BLaER1 (cell line): ENCODE results near the gene SCMH1.
"Not testable (repeated sequence)": the region's sequence is repeated elsewhere in the genome, so short reads cannot be mapped to it uniquely, and the experiment has no call there.

Experiments
- H3K27ac ChIP-seq: shearing (Covaris generic); formaldehyde crosslinking; 2 replicates; pipeline ENCODE4 v1.8.1; 2022
- H3K27me3 ChIP-seq: shearing (Covaris generic); formaldehyde crosslinking; 2 replicates; pipeline ENCODE4 v1.8.1; 2022
- H3K36me3 ChIP-seq: shearing (Covaris generic); formaldehyde crosslinking; 2 replicates; pipeline ENCODE4 v1.8.1; 2022
- H3K4me1 ChIP-seq: shearing (Covaris generic); formaldehyde crosslinking; 2 replicates; pipeline ENCODE4 v1.8.1; 2022
- H3K4me2 ChIP-seq: shearing (Covaris generic); formaldehyde crosslinking; 2 replicates; pipeline ENCODE4 v1.8.1; 2022
- H3K4me3 ChIP-seq: shearing (Covaris generic); formaldehyde crosslinking; 2 replicates; pipeline ENCODE4 v1.8.1; 2022
- H3K9ac ChIP-seq: shearing (Covaris generic); formaldehyde crosslinking; 2 replicates; pipeline ENCODE4 v1.8.1; 2022
- H3K9me3 ChIP-seq: shearing (Covaris generic); formaldehyde crosslinking; 2 replicates; pipeline ENCODE4 v1.8.1; 2022
- H4K20me1 ChIP-seq: shearing (Covaris generic); formaldehyde crosslinking; 2 replicates; pipeline ENCODE4 v1.8.1; 2022
- Cebpa-rat ChIP-seq: shearing (Covaris generic); IDR thresholded peaks from 2 replicates; pipeline ENCODE4 v1.8.1; 2022

Gene SCMH1

GRCh38 chr1:41278076-41278475, 36.0 kb upstream of the SCMH1 start:
- peaks cover 21% of the 10 kb centered on the region for H3K4me1 ChIP-seq
- no peak overlapping the region for H3K27ac ChIP-seq
- H3K9me3 ChIP-seq = no peaks in the 10 kb centered on the region
- H3K9ac ChIP-seq = no peak overlapping the region
- H3K27me3 ChIP-seq = no peaks in the 10 kb centered on the region
- no peak for TF ChIP-seq Cebpa-rat
- no peaks in the 10 kb centered on the region for H3K36me3 ChIP-seq
- H3K4me2 ChIP-seq = peak overlapping the region; percentile 51; the same call in 1 of the 2 replicates
- H4K20me1 ChIP-seq = no peaks in the 10 kb centered on the region
- no peak overlapping the region for H3K4me3 ChIP-seq

DNA sequence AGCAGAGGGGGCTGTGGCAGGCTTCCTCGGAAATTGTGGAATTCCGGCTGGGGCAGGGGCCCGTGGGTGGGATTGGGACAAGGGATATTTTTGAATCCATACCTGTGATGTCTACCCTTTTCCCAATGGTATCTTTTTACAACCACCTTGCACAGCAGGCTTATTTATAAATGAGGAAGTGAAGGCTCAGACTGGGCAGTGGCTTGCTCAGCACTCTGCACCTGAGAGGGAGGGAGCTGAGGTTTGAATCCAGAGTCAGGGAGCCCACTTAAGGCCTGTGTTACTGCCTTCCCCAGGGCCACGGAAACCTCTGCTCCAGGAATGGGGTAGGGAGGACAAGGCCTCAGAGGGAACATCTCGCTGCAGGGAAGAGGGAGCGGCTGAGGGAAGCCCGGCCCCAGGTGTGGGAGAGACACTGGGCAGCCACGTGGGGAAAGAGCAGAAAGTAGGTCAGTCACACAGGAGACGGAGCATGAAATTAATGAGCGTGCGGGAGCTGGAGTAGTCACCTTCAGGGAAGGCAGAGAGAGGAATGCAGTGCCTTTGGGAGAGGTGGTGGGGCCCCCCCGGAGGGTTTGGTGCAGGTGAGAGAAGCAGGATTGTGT, 35.4 kb upstream of the SCMH1 start:
- H3K9me3 ChIP-seq = no peaks in the 10 kb centered on the region
- no peaks in the 10 kb centered on the region for H3K36me3 ChIP-seq
- H3K27me3 ChIP-seq = no peaks in the 10 kb centered on the region
- H3K27ac ChIP-seq = 0 out of 2 replicates have a peak overlapping the region, but pooled peaks have one; percentile 3
- peaks cover 15% of the 10 kb centered on the region for H3K4me1 ChIP-seq
- peak overlapping the region; percentile 51; the same call in 1 of the 2 replicates for H3K4me2 ChIP-seq
- no peak overlapping the region for H3K4me3 ChIP-seq
- no peaks in the 10 kb centered on the region for H4K20me1 ChIP-seq
- no peak overlapping the region for H3K9ac ChIP-seq
- no peak for TF ChIP-seq Cebpa-rat

DNA sequence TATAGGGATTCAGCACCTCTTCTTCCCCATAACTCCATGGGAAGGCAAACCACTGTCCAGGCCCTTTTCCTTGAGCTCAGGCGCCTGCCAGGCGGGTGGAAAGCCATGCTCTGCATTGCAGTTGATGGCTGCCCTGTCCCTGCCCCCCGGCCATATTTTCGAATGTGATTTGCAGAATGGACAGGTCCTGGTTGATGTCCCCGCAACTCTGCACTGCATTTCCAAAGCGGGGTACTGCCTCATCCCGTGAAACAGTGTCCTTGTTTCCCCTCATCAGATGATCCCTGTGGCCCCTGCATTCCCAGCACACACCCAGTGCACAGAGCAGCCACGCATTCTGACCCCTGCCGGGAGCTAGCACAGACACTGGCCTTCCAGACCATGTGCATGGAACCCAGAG, 33.7 kb upstream of the SCMH1 start:
- Histone ChIP-seq H3K27me3 (no peaks in the 10 kb centered on the region), H3K9me3 (no peaks in the 10 kb centered on the region), H3K4me3 (no peak overlapping the region), H3K4me1 (peaks cover 14% of the 10 kb centered on the region), H3K36me3 (no peaks in the 10 kb centered on the region), H3K27ac (no peak overlapping the region), H3K9ac (no peak overlapping the region), H3K4me2 (no peak overlapping the region), H4K20me1 (no peaks in the 10 kb centered on the region)
- no peak for TF ChIP-seq Cebpa-rat

DNA sequence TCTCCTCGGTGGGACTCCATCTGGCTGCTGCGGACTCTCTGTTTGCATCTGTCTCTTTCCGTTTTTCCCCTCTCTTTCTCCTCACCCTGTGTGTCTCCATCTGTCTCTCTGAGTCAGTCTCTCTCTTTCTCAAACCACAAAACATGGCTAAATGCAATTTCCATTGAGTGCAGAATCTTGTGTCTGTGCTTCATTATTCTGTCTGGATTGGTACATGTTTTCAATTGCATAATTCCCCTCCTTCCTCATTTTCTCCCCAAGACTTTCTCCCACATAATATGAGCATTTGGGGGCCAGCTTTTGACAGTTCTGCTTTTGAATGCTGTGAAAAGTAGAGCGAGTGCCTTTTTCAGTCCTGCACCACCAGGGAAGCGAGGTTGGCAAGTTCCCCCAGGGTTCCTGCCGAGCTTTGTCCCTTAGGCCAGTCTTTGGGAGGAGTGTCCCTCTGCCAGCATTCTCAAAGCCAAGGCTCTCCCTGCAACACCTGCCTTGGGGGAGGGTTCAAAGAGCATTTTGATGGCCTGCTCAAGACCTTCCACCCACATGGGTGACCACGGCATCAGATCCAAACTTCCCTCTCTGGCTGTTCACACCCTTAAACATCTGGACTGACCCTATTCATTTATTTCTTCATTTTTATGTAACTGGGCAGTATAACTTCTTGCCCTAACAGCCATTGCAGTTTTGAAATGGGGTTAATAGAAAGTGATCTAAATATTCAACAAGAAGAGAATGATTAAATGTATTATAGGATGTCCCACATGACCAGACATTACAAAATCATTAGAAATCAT, 32.8 kb upstream of the SCMH1 start:
- no peaks in the 10 kb centered on the region for H3K36me3 ChIP-seq
- no peaks in the 10 kb centered on the region for H3K9me3 ChIP-seq
- no peak overlapping the region for H3K4me3 ChIP-seq
- peaks cover 14% of the 10 kb centered on the region for H3K4me1 ChIP-seq
- no peak for TF ChIP-seq Cebpa-rat
- no peaks in the 10 kb centered on the region for H3K27me3 ChIP-seq
- H3K4me2 ChIP-seq = no peak overlapping the region
- H3K27ac ChIP-seq = no peak overlapping the region
- H4K20me1 ChIP-seq = no peaks in the 10 kb centered on the region
- H3K9ac ChIP-seq = no peak overlapping the region

- no peak for TF ChIP-seq Cebpa-rat
- Histone ChIP-seq H3K27me3 (no peaks in the 10 kb centered on the region), H3K36me3 (no peaks in the 10 kb centered on the region), H3K27ac (no peak overlapping the region), H3K9ac (no peak overlapping the region), H3K4me2 (no peak overlapping the region), H3K4me3 (no peak overlapping the region), H3K9me3 (no peaks in the 10 kb centered on the region), H3K4me1 (peaks cover 6% of the 10 kb centered on the region), H4K20me1 (no peaks in the 10 kb centered on the region)
Observed at GRCh38 chr1:41272601-41273000, 30.5 kb upstream of the SCMH1 start.

DNA sequence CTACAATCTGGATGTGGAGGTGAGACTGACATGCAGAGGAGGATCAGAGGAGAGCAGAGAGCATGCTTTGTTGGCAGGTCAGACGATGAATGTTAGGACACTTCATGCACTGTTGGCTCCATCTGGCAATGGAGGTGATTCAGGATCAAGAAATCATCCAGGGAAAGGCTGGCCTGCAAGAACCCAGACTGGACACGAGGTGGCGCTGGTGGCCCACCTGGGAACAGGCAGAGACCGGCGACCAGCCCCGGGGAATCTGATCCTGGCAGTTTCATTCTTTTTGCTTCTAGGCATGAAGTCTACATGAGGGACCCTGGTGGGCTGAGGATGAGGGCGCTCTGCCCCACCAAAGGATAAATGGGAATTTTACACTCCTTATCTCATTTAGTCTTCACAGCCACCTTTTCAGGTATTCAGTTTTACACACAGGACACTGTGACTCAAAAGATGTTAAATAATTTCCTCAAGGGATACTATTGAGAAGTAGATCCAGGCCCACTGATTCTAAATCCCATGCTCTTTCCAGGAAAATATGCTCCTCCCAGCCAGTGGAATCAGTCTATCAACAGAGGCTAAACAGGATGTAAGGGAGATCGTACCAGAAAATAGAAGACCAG, 26.2 kb upstream of the SCMH1 start:
- Histone ChIP-seq H3K4me1 (no peaks in the 10 kb centered on the region; the same call in 1 of the 2 replicates), H3K4me2 (no peak overlapping the region), H3K9ac (no peak overlapping the region), H3K27me3 (no peaks in the 10 kb centered on the region), H3K27ac (no peak overlapping the region), H3K36me3 (no peaks in the 10 kb centered on the region), H3K4me3 (no peak overlapping the region), H3K9me3 (no peaks in the 10 kb centered on the region), H4K20me1 (no peaks in the 10 kb centered on the region)
- no peak for TF ChIP-seq Cebpa-rat

DNA sequence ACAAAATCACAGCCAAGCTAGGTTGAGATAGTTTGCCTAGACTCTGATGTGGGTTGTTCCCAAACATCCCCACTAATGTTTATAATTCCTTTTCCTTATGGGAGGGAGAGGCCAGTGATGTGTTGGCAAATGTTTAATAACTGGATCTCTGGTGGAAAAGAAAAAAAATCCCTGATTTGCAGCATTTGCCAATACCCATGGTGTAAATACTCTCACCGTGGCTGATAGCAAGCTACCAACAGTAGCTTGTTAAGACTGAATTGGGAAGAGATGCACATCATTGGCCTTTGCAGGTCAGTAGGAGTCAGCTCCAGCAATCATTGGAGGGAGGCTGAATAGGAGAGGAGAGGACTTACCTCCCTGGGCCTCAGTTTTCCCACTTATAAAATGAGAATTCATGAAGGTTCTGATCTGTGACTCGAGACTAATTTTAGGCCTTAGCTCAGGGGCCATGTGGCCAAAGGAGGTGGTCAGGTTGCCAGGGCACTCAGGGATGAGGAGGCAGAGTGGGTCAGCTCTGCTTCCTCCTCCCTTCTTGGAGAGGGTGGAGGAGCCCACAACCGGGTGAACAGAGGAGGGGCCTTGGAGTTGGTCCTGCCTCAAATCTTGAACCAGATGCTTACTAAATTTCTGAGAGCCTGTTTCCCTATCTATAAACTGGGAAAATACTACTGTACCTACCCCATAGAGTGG, 20.0 kb upstream of the SCMH1 start:
- H3K27me3 ChIP-seq = no peaks in the 10 kb centered on the region
- H3K36me3 ChIP-seq = no peaks in the 10 kb centered on the region
- no peak overlapping the region for H3K4me3 ChIP-seq
- H3K9me3 ChIP-seq = peaks cover 14% of the 10 kb centered on the region
- H3K4me2 ChIP-seq = no peak overlapping the region
- TF ChIP-seq Cebpa-rat = no peak
- no peaks in the 10 kb centered on the region for H4K20me1 ChIP-seq
- no peak overlapping the region for H3K27ac ChIP-seq
- no peak overlapping the region for H3K9ac ChIP-seq
- no peaks in the 10 kb centered on the region for H3K4me1 ChIP-seq

GRCh38 chr1:41260768-41261167, 18.7 kb upstream of the SCMH1 start:
- no peak overlapping the region for H3K4me2 ChIP-seq
- no peaks in the 10 kb centered on the region for H3K4me1 ChIP-seq
- no peak overlapping the region for H3K4me3 ChIP-seq
- H3K9me3 ChIP-seq = peaks cover 25% of the 10 kb centered on the region
- no peak for TF ChIP-seq Cebpa-rat
- no peaks in the 10 kb centered on the region for H3K36me3 ChIP-seq
- no peak overlapping the region for H3K27ac ChIP-seq
- no peak overlapping the region for H3K9ac ChIP-seq
- H4K20me1 ChIP-seq = no peaks in the 10 kb centered on the region
- H3K27me3 ChIP-seq = no peaks in the 10 kb centered on the region

GRCh38 chr1:41259221-41259620, 17.1 kb upstream of the SCMH1 start:
- TF ChIP-seq Cebpa-rat = no peak
- no peak overlapping the region for H3K4me2 ChIP-seq

GRCh38 chr1:41255978-41256377, 13.9 kb upstream of the SCMH1 start:
- Histone ChIP-seq H3K4me3 (no peak overlapping the region), H3K27ac (no peak overlapping the region), H3K27me3 (no peaks in the 10 kb centered on the region), H3K4me2 (no peak overlapping the region), H3K4me1 (no peaks in the 10 kb centered on the region), H4K20me1 (no peaks in the 10 kb centered on the region), H3K36me3 (no peaks in the 10 kb centered on the region), H3K9me3 (peaks cover 69% of the 10 kb centered on the region), H3K9ac (no peak overlapping the region)
- TF ChIP-seq Cebpa-rat = no peak

More at GRCh38 chr1:41259221-41259620, 17.1 kb upstream of the SCMH1 start:
- Histone ChIP-seq H3K9me3 (peaks cover 39% of the 10 kb centered on the region), H3K4me3 (no peak overlapping the region), H3K4me1 (no peaks in the 10 kb centered on the region), H3K27ac (no peak overlapping the region), H3K27me3 (no peaks in the 10 kb centered on the region), H4K20me1 (no peaks in the 10 kb centered on the region), H3K9ac (no peak overlapping the region), H3K36me3 (no peaks in the 10 kb centered on the region)

DNA sequence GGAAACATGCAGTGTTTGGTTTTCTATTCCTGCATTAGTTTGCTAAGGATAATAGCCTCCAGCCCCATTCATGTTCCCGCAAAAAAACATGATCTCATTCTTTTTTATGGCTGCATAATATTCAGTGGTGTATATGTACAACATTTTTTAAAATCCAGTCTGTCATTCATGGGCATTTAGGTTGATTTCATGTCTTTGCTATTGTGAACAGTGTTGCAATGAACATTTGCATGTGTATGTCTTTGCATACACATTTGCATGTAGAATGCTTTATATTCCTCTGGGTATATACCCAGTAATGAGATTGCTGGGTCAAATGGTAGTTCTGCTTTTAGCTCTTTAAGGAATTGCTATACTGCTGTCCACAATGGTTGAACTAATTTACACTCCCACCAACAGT, 9.0 kb upstream of the SCMH1 start:
- H3K27me3 ChIP-seq, H3K36me3 ChIP-seq, H3K27ac ChIP-seq, H4K20me1 ChIP-seq, H3K4me2 ChIP-seq, H3K9ac ChIP-seq, H3K4me3 ChIP-seq: not testable (repeated sequence)
- peaks cover 48% of the 10 kb centered on the region for H3K9me3 ChIP-seq
- H3K4me1 ChIP-seq = peaks cover 20% of the 10 kb centered on the region
